SK-N-SH (cell line): Measurements from ENCODE around the gene POLE3.
"Not testable (repeated sequence)": the region's sequence is repeated elsewhere in the genome, so short reads cannot be mapped to it uniquely, and the experiment has no call there.

Experiments
- FOXM1 ChIP-seq: IDR thresholded peaks from 2 replicates; pipeline ENCODE4 v1.4.0; 2012; ENCODE audit warnings: low read depth, mild to moderate bottlenecking
- REST ChIP-seq: IDR thresholded peaks from 2 replicates; pipeline ENCODE4 v1.6.1; 2012; ENCODE audit warnings: mild to moderate bottlenecking, low read depth, low read length, moderate library complexity

- not testable (repeated sequence) for TF ChIP-seq REST, FOXM1
These were observed 3.5 kb downstream of the POLE3 start for GRCh38 chr9:113406873-113407511.
